H1 (cell line): ENCODE data around the gene AGRN. TPM values are rescaled to one million over a fixed set of nuclear protein-coding genes. Genes with fewer than 3 reads are reported as not detected.

Source experiments
- CTCF ChIA-PET: fragments of 300-600 bp; sonication (Branson Sonifier 250); formaldehyde crosslinking; loops from one replicate; lab custom pipeline; 2021; ENCODE audit not compliant: partially characterized antibody; lab: Charles Lee
- POLR2A ChIA-PET: fragments of 300-600 bp; sonication (Branson Sonifier 250); formaldehyde crosslinking; loops from one replicate; lab custom pipeline; 2021; ENCODE audit warnings: inconsistent platforms; ENCODE audit not compliant: partially characterized antibody; lab: Charles Lee
- DNase-seq, 2 experiments: peaks; one replicate each; pipeline versions ENCODE4 v3.0.0 to v3.0.0-alpha.2; 2010 to 2022; ENCODE audit warnings: low spot score in 2 of 2, low read depth in 1 of 2, mixed read lengths in 1 of 2
- FAIRE-seq: peaks from 2 replicates; lab custom pipeline; 2011; peaks lifted over from hg19 to GRCh38; lab: Jason Lieb, UNC
- H2AFZ ChIP-seq: 2 replicates; pipeline ENCODE4 v1.8.1; 2012; ENCODE audit warnings: low read length, inconsistent platforms
- H2AK5ac ChIP-seq: 2 replicates; pipeline ENCODE4 v1.6.1; 2013; ENCODE audit warnings: low read depth, low read length
- H2BK120ac ChIP-seq: replicated peaks from 2 replicates; pipeline ENCODE3; 2013; ENCODE audit warnings: low read depth, low read length, inconsistent platforms
- H2BK12ac ChIP-seq: 2 replicates; pipeline ENCODE4 v1.6.1; 2013; ENCODE audit warnings: low read depth, low read length
- H2BK15ac ChIP-seq: 2 replicates; pipeline ENCODE4 v1.6.1; 2013; ENCODE audit warnings: low read length
- H2BK20ac ChIP-seq: 2 replicates; pipeline ENCODE4 v1.6.1; 2013; ENCODE audit warnings: low read length
- H2BK5ac ChIP-seq: 2 replicates; pipeline ENCODE4 v1.6.1; 2013; ENCODE audit warnings: low read depth, low read length
- H3K14ac ChIP-seq: 2 replicates; pipeline ENCODE4 v1.6.1; 2013; ENCODE audit warnings: inconsistent platforms; ENCODE audit not compliant: insufficient read length
- H3K18ac ChIP-seq: 2 replicates; pipeline ENCODE4 v1.6.1; 2013; ENCODE audit warnings: low read length; ENCODE audit errors: extremely low read depth
- H3K23ac ChIP-seq: 2 replicates; pipeline ENCODE4 v1.6.1; 2013; ENCODE audit warnings: inconsistent platforms; ENCODE audit not compliant: insufficient read length
- H3K23me2 ChIP-seq: 2 replicates; pipeline ENCODE4 v1.6.1; 2013; ENCODE audit warnings: low read depth, low read length
- H3K27ac ChIP-seq: 2 replicates; pipeline ENCODE4 v1.6.1; 2011; ENCODE audit warnings: low read depth, low read length, inconsistent platforms
- H3K27me3 ChIP-seq, 4 experiments: replicated peaks in 1 of 4; 1 replicate in 1 of 4; 2 replicates in 3 of 4; pipeline versions ENCODE4 v1.6.1 to v1.8.1; 2011 to 2013; ENCODE audit warnings: low read length in 3 of 4, mild to moderate bottlenecking in 3 of 4, inconsistent platforms in 2 of 4, mixed read lengths in 2 of 4, moderate library complexity in 1 of 4; ENCODE audit not compliant: control insufficient read depth in 3 of 4, insufficient read depth in 3 of 4; ENCODE audit errors: extremely low read depth in 1 of 4
- H3K36me3 ChIP-seq, 4 experiments: 2 replicates each; pipeline versions ENCODE4 v1.6.1 to v1.8.1; 2011 to 2013; ENCODE audit warnings: mild to moderate bottlenecking in 4 of 4, low read length in 3 of 4, moderate library complexity in 2 of 4, control low read depth in 1 of 4, inconsistent platforms in 1 of 4; ENCODE audit not compliant: insufficient read depth in 4 of 4, control insufficient read depth in 2 of 4
- H3K4ac ChIP-seq: replicated peaks from 2 replicates; pipeline ENCODE3; 2013; ENCODE audit warnings: low read length, low read depth, mixed read lengths, inconsistent platforms; ENCODE audit not compliant: insufficient read length
- H3K4me1 ChIP-seq, 4 experiments: replicated peaks in 1 of 4; 1 replicate in 1 of 4; 2 replicates in 3 of 4; pipeline versions ENCODE4 v1.6.1 to v1.8.1; 2011 to 2013; ENCODE audit warnings: low read length in 3 of 4, inconsistent platforms in 2 of 4, mixed read lengths in 1 of 4; ENCODE audit not compliant: insufficient read depth in 4 of 4, control insufficient read depth in 3 of 4
- H3K4me2 ChIP-seq, 2 experiments: 2 replicates each; pipeline versions ENCODE4 v1.6.1 to v1.8.1; 2011 to 2013; ENCODE audit warnings: low read depth in 2 of 2, low read length in 2 of 2, control low read depth in 1 of 2, inconsistent platforms in 1 of 2, mild to moderate bottlenecking in 1 of 2; ENCODE audit not compliant: insufficient read depth in 1 of 2
- H3K4me3 ChIP-seq, 4 experiments: fragments of 200-600, 300-600 bp in 1 of 4; sonication (generic), shearing (Covaris generic), sonication (Bioruptor Twin) in 1 of 4; 2 replicates each; pipeline versions ENCODE4 v1.5.1 to v1.8.1; 2011 to 2016; ENCODE audit warnings: low read length in 4 of 4, low read depth in 3 of 4, control low read depth in 2 of 4, inconsistent platforms in 2 of 4, mild to moderate bottlenecking in 2 of 4, mixed read lengths in 1 of 4, moderate library complexity in 1 of 4; ENCODE audit not compliant: insufficient read depth in 2 of 4; ENCODE audit errors: extremely low read depth in 1 of 4
- H3K56ac ChIP-seq: replicated peaks from 2 replicates; pipeline ENCODE3; 2013; ENCODE audit warnings: low read depth, mild to moderate bottlenecking, mixed read lengths, low read length, inconsistent platforms; ENCODE audit not compliant: insufficient read length
- H3K79me1 ChIP-seq: 2 replicates; pipeline ENCODE4 v1.6.1; 2013; ENCODE audit warnings: low read depth, low read length, control low read depth
- H3K79me2 ChIP-seq, 2 experiments: 2 replicates each; pipeline versions ENCODE4 v1.6.1 to v1.8.1; 2012 to 2013; ENCODE audit warnings: low read length in 2 of 2, mild to moderate bottlenecking in 2 of 2, inconsistent platforms in 1 of 2; ENCODE audit not compliant: insufficient read depth in 2 of 2, control insufficient read depth in 1 of 2
- H3K9ac ChIP-seq, 4 experiments: replicated peaks in 1 of 4; 1 replicate in 1 of 4; 2 replicates in 3 of 4; pipeline versions ENCODE4 v1.6.1 to v1.8.1; 2011 to 2013; ENCODE audit warnings: low read depth in 3 of 4, low read length in 3 of 4, control low read depth in 2 of 4, mild to moderate bottlenecking in 2 of 4, moderate library complexity in 2 of 4, inconsistent platforms in 1 of 4; ENCODE audit errors: extremely low read depth in 1 of 4
- H3K9me3 ChIP-seq, 2 experiments: 2 replicates each; pipeline versions ENCODE4 v1.6.1 to v1.8.1; 2012 to 2013; ENCODE audit warnings: mild to moderate bottlenecking in 2 of 2, moderate library complexity in 2 of 2, control low read depth in 1 of 2, inconsistent platforms in 1 of 2, low read depth in 1 of 2, low read length in 1 of 2, mixed read lengths in 1 of 2; ENCODE audit not compliant: insufficient read depth in 2 of 2
- H4K20me1 ChIP-seq, 2 experiments: replicated peaks in 1 of 2; 2 replicates each; pipeline versions ENCODE3 to v1.8.1; 2011 to 2013; ENCODE audit warnings: inconsistent platforms in 2 of 2, low read length in 2 of 2, mild to moderate bottlenecking in 1 of 2; ENCODE audit not compliant: insufficient read depth in 2 of 2, control insufficient read depth in 1 of 2
- H4K5ac ChIP-seq: 2 replicates; pipeline ENCODE4 v1.6.1; 2013; ENCODE audit warnings: low read length, low read depth, mixed read lengths, inconsistent platforms; ENCODE audit not compliant: insufficient read length
- H4K8ac ChIP-seq: 2 replicates; pipeline ENCODE4 v1.8.0; 2013; ENCODE audit warnings: mild to moderate bottlenecking, moderate library complexity, low read length, inconsistent platforms; ENCODE audit not compliant: insufficient read depth; ENCODE audit errors: extremely low read depth
- H4K91ac ChIP-seq: replicated peaks from 2 replicates; pipeline ENCODE3; 2013; ENCODE audit warnings: low read length, mixed read lengths, inconsistent platforms; ENCODE audit not compliant: insufficient read length
- ASH2L ChIP-seq: fragments of 200-600, 300-600 bp; sonication (generic); IDR thresholded peaks from one replicate; pipeline ENCODE4 v1.7.1; 2017; ENCODE audit warnings: low read length
- CBX5 ChIP-seq: fragments of 300-800, 300-1000 bp; sonication (generic); IDR thresholded peaks from 2 replicates; pipeline ENCODE4 v1.7.1; 2016; ENCODE audit warnings: antibody characterized with exemption, low read length, low read depth
- CBX8 ChIP-seq: fragments of 300-800, 300-1000 bp; sonication (generic); IDR thresholded peaks from 2 replicates; pipeline ENCODE4 v1.7.1; 2016; ENCODE audit warnings: low read depth, low read length, borderline replicate concordance
- CHD1 ChIP-seq: IDR thresholded peaks from 2 replicates; pipeline ENCODE4 v1.6.1; 2012; ENCODE audit warnings: low read depth, low read length, improper control_type of control experiment
- EGR1 ChIP-seq: IDR thresholded peaks from 2 replicates; pipeline ENCODE4 v1.6.1; 2011; ENCODE audit warnings: low read depth, low read length, borderline replicate concordance
- HDAC6 ChIP-seq: IDR thresholded peaks from one replicate; pipeline ENCODE4 v1.7.1; 2012; ENCODE audit warnings: low read depth, mild to moderate bottlenecking, inconsistent platforms, low read length, moderate library complexity
- KDM5A ChIP-seq: fragments of 200-600 bp; IDR thresholded peaks from 2 replicates; pipeline ENCODE4 v1.7.1; 2012; ENCODE audit warnings: mild to moderate bottlenecking, low read length, inconsistent platforms, mixed read lengths
- MAFK ChIP-seq: IDR thresholded peaks from 2 replicates; pipeline ENCODE4 v1.6.1; 2012; ENCODE audit warnings: low read depth, mild to moderate bottlenecking, improper control_type of control experiment, low read length
- NRF1 ChIP-seq: IDR thresholded peaks from 2 replicates; pipeline ENCODE4 v1.6.1; 2011; ENCODE audit warnings: mild to moderate bottlenecking, low read depth, low read length, improper control_type of control experiment
- PHF8 ChIP-seq: fragments of 200-600 bp; sonication (generic); conservative IDR thresholded peaks from 2 replicates; pipeline ENCODE4 v1.7.1; 2012; ENCODE audit warnings: low read depth, mild to moderate bottlenecking, inconsistent platforms, low read length, moderate library complexity
- SIRT6 ChIP-seq: IDR thresholded peaks from one replicate; pipeline ENCODE4 v1.7.1; 2012; ENCODE audit warnings: low read length, inconsistent platforms
- SP1 ChIP-seq: IDR thresholded peaks from 2 replicates; pipeline ENCODE4 v1.6.1; 2011; ENCODE audit warnings: low read depth, low read length
- SP4 ChIP-seq: IDR thresholded peaks from 2 replicates; pipeline ENCODE4 v1.6.1; 2012; ENCODE audit warnings: low read length, inconsistent platforms
- TEAD4 ChIP-seq: IDR thresholded peaks from 2 replicates; pipeline ENCODE4 v1.6.1; 2012; ENCODE audit warnings: low read depth, low read length, inconsistent platforms, mixed read lengths
- WGBS, 2 experiments: shearing (Covaris generic) in 1 of 2; methylation state at CpG; one replicate each; pipeline versions ENCODE4 v1.1.6 to v1.1.7; 2013 to 2015; ENCODE audit warnings: low lambda C conversion rate in 2 of 2, mixed read lengths in 2 of 2, inconsistent platforms in 1 of 2, low coverage in 1 of 2, missing lambda C conversion rate in 1 of 2; ENCODE audit not compliant: insufficient replicate concordance in 2 of 2, insufficient coverage in 1 of 2, insufficient read length in 1 of 2; ENCODE audit errors: extremely low coverage in 1 of 2, missing lambda C conversion rate in 1 of 2; 5-methylcytosine and 5-hydroxymethylcytosine counted together
- polyA plus RNA-seq, 7 experiments: library from polyadenylated mRNA; depleted of rRNA in 3 of 7; stranded (reverse) in 5 of 7; unstranded in 2 of 7; fragments of >200 nt in 5 of 7; fragments of 200-250 nt in 2 of 7; gene quantifications; 1 replicate in 5 of 7; 2 replicates in 1 of 7; 4 replicates in 1 of 7; pipeline versions ENCODE4 v1.2.1 to v1.2.3, GENCODE V29; 2011 to 2013; ENCODE audit warnings: missing spikeins in 2 of 7, mixed read lengths in 2 of 7
- total RNA-seq: library from RNA; stranded (reverse); fragmentation: NEBNext Ultra II Directional; extraction: Animal tissue kit (Norgen Biotek cat#: 25700); gene quantifications from 2 replicates; pipeline ENCODE4 v1.2.1, GENCODE V29; 2021

The AGRN gene
- total and polyA plus RNA-seq, 2 of the 8 experiments (the other 6 are each of a cell fraction or from before 2014, with no cell fraction given), result 52.3 to 155 TPM

DNA sequence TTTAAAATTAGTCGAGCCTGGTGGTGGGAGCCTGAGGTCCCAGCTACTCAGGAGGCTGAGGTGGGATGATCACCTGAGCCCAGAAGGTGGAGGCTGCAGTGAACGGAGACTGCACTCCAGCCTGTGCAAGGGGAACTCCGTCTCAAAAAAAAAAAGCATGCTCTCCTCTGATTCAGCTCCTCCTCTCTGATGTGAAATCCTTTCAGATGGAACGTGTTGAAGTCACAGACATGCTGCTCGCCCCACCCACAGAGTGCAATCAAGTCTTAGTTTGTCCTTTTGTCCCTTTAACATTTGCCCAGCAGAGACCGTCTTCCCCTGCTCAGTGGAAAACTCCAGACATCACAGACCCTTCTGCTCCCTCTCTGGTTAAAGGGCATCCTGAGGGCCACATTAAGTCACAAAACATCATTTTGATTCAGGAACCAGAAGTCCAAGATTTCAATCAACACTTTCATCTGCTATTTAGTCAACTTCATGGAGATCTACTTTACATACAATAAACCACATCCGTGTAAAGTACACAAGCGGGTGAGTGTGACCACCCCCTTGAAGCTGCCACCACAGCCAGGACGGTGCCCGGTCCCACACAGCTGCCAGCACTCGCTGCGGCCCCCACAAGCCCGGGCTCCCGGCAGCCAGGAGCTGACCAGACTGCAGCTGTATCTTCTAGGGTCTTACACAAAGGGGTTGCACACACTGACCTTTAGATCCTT is 73.1 kb downstream of the AGRN start:
- Histone ChIP-seq H2BK5ac (no peak overlapping the region), H3K9ac (no peak overlapping the region), H2BK15ac (no peak overlapping the region), H2AFZ (no peak overlapping the region), H2BK20ac (no peak overlapping the region), H3K4me1 (no peaks in the 10 kb centered on the region), H4K5ac (no peak overlapping the region), H3K27me3 (peaks cover 0 to 2% (median 0%) of the 10 kb centered on the region in 4 experiments; a peak in 1 of 7 replicates), H3K23me2 (no peaks in the 10 kb centered on the region), H4K91ac (no peak overlapping the region), H3K18ac (no peak overlapping the region), H3K4me2 (no peak overlapping the region), H3K4me3 (no peak overlapping the region), H2BK120ac (no peak overlapping the region), H2BK12ac (no peak overlapping the region), H2AK5ac (no peak overlapping the region), H3K4ac (no peak overlapping the region), H3K56ac (no peak overlapping the region), H3K9me3 (peaks cover 11 to 20% of the 10 kb centered on the region in 2 experiments; a peak in 3 of 4 replicates), H3K27ac (no peak overlapping the region), H4K20me1 (no peaks in the 10 kb centered on the region), H3K36me3 (no peaks in the 10 kb centered on the region), H3K79me1 (no peaks in the 10 kb centered on the region), H4K8ac (no peak overlapping the region), H3K23ac (no peak overlapping the region), H3K14ac (no peak overlapping the region), H3K79me2 (no peaks in the 10 kb centered on the region)
- WGBS, 2 experiments, result 92% methylated on average over 14 of the region's 14 CpGs; no CpG with 5 or more reads in 1 of the 2 experiments
- no peak for DNase-seq
- POLR2A ChIA-PET, result interaction anchor here (1.1 to 1.6 kb wide), 3 partner anchors 8 to 14 kb away, joined by 3 to 6 read pairs (median 6); no protein-coding TSS in a partner anchor
- CTCF ChIA-PET, result interaction anchor here (0.7 to 1.2 kb wide), 3 partner anchors 112 to 281 kb away, joined by 3 to 4 read pairs (median 3); no protein-coding TSS in a partner anchor
- FAIRE-seq, result no peak
- no peak for TF ChIP-seq TEAD4
- no peak for TF ChIP-seq SIRT6
- TF ChIP-seq PHF8, result no peak
- no peak for TF ChIP-seq KDM5A
- TF ChIP-seq CBX5, result no peak
- no peak for TF ChIP-seq HDAC6
- no peak for TF ChIP-seq EGR1
- TF ChIP-seq SP1, result no peak
- TF ChIP-seq CHD1, result no peak
- TF ChIP-seq ASH2L, result no peak
- TF ChIP-seq CBX8, result no peak
- TF ChIP-seq MAFK, result no peak
- no peak for TF ChIP-seq SP4
- no peak for TF ChIP-seq NRF1
